Keratinocyte (primary cell): ENCODE data around the gene MZT2B.
"Not testable (repeated sequence)": the region's sequence is repeated elsewhere in the genome, so short reads cannot be mapped to it uniquely, and the experiment has no call there.

Experiments used
- EZH2 ChIP-seq: IDR thresholded peaks from one replicate; pipeline ENCODE4 v1.6.1; 2012; ENCODE audit warnings: inconsistent platforms, mild to moderate bottlenecking, low read length, moderate library complexity
- TF ChIP-seq, protein P1 (sequence below), 3 experiments: IDR thresholded peaks in 1 of 3; conservative IDR thresholded peaks in 1 of 3; optimal IDR thresholded peaks in 1 of 3; 2 replicates in 2 of 3; 3 replicates in 1 of 3; pipeline versions ENCODE3 to v1.5.1; 2011; ENCODE audit warnings: low read length in 3 of 3, mild to moderate bottlenecking in 3 of 3, moderate library complexity in 2 of 3, control low read depth in 1 of 3, inconsistent platforms in 1 of 3; ENCODE audit not compliant: insufficient read depth in 2 of 3; ENCODE audit errors: extremely low read depth in 1 of 3

DNA sequence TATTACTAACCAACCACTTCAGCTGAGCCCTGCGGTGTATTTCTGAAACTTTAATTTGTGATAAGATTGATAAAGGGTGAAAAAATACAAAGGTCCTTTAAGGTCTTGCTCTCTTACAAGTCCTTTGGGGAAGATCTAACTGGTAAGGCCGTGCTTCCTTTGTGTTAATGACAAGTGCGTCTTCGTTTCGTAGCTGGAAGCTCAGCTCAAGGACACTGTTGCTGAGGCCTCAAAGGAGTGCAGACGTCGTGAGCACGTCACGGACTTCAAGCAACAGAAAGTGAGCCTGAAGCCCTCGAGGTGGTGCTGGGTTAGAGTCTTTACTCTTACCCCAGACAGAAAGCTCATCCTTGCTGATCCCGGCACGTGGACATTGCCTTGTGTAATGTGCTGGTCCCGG lies 25.0 kb downstream of the MZT2B start:
- TF ChIP-seq, protein P1, sequence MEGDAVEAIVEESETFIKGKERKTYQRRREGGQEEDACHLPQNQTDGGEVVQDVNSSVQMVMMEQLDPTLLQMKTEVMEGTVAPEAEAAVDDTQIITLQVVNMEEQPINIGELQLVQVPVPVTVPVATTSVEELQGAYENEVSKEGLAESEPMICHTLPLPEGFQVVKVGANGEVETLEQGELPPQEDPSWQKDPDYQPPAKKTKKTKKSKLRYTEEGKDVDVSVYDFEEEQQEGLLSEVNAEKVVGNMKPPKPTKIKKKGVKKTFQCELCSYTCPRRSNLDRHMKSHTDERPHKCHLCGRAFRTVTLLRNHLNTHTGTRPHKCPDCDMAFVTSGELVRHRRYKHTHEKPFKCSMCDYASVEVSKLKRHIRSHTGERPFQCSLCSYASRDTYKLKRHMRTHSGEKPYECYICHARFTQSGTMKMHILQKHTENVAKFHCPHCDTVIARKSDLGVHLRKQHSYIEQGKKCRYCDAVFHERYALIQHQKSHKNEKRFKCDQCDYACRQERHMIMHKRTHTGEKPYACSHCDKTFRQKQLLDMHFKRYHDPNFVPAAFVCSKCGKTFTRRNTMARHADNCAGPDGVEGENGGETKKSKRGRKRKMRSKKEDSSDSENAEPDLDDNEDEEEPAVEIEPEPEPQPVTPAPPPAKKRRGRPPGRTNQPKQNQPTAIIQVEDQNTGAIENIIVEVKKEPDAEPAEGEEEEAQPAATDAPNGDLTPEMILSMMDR (optimal IDR thresholded peaks at IDR 0.05 in 1 of 3, IDR thresholded peaks at IDR 0.05 in 1 of 3, conservative IDR thresholded peaks at IDR 0.05 in 1 of 3; ENCODE audit: extremely low read depth in 1 of 3, insufficient read depth in 2 of 3, low read length in 3 of 3), result not testable (repeated sequence)
- TF ChIP-seq EZH2, result not testable (repeated sequence)
